ENCODE data around the gene CCNB2.
"Not testable (repeated sequence)": the region's sequence is repeated elsewhere in the genome, so short reads cannot be mapped to it uniquely, and the experiment has no call there.

CCNB2 gene

DNA sequence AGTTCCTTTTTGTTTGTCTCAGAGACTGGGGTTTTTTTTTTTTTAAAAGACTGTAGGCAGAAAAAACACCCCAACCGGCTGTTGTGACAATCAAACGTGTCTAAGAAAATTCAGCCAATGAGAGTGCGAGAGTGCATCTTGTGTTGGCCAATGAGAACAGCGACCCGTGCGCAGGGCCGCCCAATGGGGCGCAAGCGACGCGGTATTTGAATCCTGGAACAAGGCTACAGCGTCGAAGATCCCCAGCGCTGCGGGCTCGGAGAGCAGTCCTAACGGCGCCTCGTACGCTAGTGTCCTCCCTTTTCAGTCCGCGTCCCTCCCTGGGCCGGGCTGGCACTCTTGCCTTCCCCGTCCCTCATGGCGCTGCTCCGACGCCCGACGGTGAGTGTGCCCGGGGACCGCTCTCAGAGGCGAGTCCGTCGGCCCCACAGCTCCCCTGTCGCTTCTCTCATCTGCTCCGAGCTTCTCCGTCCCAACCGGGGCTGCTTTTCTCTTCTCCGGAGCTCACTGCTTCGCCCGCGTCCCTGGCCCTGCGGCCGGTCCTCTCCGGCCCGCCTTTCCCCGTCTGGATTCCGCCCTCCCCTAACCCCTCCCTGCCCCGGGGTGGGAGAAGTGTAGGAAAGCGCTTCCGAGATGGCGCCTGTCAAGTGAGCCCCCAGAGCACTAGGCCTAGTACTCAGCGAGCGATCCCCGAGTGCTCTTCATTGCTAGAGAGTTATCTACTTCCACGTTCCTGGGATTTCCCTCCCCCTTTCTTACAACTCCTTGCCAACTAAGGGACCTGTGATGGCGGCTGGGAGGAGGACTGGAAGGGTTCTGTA is at the start of gene CCNB2:
Gene CCNB2, plus strand, starts transcription at position 235 of the 821 bp plus-strand sequence. Its CDS starts 123 bp downstream, at position 358.
- peak; percentile 64 for DNase-seq

DNA sequence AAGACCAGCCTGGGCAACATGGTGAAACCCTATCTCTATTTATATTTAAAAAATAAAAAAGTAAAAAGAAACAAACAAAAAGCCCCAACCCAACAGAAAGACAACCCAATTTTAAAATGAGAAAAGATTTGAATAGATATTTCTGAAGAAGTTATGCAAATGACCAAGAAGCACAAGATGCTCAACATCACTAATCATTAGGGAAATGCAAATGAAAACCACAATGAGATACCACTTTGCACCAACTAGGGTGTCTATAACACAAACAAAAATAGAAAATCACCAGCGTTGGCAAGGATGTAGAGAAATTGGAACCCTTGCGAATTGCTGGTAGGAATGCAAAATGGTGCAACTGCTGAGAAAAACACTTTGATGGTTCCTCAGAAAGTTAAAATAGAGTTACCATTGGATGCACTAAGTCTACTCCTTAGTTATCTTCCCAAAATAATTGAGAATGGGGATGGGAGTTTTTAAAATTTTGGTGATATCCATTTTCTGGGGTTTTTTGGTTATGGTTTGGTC is 45.8 kb upstream of the CCNB2 start:
- DNase-seq = no peak

DNA sequence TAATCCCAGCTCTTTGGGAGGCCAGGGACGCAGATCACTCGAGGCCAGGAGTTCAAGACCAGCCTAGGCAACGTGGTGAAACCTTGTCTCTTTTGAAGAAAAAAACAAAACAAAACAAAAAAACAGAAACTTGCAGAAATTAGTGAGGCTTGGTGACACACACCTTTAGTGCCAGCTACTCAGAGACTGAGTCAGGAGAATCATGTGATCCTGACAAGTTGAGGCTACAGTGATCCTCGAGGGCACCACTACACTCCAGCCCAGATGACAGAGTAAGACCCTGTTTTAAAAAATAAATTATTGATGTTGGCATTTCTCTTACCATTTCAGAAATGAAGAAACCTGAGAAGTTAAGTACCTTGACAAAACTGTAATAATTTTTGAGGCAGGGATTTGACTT is 44.6 kb upstream of the CCNB2 start:
- DNase-seq = no peak

DNA sequence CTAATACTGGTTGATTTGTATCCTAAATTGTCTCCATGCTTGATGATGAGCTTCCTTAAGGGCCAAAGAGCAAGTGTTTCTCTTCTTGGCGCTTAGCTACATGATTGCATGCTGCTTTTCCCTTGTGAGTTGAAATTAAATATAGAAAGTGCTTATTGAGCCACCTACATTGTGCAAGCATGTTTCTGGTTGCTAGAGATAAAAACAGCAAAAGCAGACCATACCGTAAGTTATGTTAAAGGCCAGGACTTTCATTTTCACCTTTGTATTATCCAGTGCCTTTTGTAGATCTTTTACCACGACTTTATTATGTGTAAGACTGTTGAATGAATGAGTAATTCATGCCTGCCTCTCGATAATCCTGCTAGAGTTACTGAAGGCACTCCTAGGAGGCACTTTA is 41.9 kb upstream of the CCNB2 start:
- DNase-seq = peak; percentile 30

DNA sequence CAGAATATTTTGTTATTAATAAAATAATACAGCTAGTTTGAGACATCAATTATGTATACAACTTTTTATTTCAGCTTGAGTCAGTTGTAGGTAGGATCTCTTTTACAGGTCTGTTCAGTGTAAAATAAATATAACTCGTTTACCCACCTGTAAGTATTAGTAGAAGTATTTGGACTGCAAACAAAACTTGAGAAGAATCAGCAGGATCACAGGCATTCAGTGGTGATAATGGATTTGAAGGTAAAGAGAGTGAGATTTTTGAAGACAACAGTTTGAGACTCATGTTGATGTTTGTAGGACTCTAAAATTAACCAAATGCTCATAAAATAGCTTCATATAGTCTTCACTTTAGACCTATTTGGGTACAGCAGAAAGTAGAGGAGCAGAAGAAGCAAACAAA is 35.5 kb upstream of the CCNB2 start:
- no peak for DNase-seq

DNA sequence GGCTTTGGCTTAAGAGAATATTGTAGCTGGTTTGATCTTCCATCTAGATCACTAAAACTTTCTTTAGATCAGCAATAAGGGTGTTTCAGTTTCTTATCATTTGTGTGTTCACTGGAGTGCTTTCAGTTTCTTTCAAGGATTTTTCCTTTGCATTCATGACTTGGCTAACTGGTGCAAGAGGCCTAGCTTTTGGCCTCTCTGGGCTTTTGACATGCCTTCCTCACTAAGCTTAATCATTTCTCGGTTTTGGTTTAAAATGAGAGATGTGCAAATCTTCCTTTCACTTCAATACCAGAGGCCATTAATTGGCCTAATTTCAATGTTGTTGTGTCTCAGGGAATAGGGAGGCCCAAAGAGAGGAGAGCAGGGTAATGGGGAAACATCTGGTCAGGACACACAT is 30.3 kb upstream of the CCNB2 start:
- DNase-seq = no peak

DNA sequence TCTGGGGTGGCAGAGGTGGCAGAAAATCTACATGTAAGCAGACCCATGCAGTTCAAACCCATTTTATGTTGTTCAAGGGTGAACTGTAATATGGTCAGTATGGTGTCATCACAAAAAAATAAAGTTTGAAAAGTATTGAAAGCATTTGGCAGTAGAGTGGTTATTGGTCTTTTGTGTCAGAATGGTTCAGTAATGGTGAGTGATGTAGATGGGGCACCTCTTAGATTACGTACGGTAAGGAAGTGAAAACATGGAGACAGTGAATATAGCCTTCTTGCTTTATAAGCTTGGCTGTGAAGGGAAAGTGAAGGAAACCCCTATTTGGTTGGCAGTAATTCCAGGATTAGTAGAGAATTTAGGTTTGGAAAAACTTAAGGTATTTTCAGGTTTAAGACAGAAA is 17.2 kb upstream of the CCNB2 start:
- no peak for DNase-seq

DNA sequence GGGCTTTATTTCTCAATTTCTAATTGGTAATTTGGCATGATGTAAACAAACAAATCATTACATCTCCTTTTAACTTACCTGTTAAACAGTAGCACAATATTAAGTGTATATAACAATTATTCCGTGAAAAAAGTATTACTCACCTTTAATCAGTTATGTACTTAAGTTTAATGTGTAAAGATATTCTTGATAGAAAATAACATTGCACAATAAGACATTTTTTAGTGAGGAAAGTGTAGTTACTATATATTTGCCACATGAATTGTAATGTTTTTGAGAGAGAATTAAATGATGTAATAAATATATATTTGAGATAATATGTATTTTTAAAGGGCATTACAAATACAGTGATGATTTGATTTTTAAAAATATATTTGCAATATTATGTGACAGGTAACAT is 10.9 kb upstream of the CCNB2 start:
- DNase-seq = no peak

DNA sequence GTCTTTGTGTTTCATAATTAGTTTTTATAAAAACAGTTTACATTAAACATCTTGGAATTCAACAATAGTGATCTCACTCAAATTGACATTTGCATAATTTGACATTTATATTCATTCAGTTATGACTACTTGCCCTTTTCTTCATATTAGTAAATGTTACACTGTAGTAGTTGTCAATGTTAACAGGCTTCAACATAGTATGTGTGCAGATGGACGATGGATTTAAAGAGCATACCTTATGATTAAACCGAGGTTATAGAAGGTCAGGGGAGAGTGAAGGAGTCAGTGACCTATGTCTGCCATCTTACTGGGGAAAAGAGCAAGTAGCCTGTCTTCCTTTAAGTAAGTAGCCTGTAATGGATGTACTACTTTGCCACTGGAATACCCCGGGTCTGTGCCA is 8.5 kb upstream of the CCNB2 start:
- no peak for DNase-seq

DNA sequence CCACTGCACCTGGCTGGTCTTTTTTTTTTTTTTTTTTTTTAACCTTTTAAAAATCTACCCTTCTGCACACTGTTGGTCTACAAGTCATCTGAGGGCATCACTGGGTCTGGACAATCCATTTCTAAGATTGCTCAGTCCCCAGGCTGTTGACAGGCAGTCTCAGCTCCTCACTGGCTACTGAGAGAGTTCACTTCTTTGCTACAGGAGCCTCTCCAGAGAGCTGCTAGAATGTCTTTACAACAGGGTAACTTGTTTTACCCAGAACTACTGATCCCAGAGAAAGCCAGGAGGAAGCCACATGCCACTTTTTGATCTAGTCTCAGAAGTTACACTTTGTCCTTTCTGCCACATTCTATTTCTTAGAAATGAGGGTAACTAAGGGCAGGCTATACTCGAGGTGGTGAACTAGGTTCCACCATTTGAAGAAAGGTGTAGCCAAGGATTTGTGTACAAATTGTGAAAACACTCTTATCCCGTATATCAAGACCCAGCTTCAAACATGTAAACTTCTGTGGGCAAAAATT is 5.7 kb upstream of the CCNB2 start:
- DNase-seq = no peak

DNA sequence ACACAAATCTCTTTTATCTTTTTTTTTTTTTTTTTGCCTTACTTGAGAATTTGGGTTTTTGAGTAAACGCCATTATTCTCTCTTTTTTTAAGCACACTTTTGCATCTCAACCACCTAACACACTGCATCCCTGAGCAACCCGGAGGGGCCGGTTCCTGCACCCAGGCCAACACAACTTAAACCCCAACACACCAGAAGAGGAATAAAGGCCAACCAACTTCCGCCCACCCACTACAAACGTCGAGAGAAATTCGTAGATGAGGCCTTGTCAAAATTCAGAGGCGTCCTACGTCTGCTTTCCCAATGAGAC is 389 bp upstream of the CCNB2 start:
- no peak for DNase-seq

DNA sequence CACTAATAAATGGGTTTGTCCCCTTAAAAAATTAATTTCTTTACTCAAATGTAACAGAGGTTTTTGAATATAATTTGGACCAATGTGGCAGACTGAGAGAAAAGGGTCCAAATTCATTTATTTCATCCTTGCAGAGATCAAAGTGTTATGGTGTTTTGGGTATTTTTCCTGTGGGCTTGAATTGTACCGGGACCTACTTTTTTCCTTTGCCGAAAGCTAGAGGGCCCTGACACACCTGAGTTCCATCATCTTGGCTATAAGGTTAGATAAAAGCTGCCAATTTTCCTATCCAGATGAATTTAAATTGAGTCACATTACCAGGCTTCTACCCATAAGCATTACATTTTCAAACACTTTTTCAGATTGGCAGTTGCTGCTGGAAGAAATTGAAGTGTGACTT is 908 bp downstream of the CCNB2 start:
- DNase-seq = no peak

DNA sequence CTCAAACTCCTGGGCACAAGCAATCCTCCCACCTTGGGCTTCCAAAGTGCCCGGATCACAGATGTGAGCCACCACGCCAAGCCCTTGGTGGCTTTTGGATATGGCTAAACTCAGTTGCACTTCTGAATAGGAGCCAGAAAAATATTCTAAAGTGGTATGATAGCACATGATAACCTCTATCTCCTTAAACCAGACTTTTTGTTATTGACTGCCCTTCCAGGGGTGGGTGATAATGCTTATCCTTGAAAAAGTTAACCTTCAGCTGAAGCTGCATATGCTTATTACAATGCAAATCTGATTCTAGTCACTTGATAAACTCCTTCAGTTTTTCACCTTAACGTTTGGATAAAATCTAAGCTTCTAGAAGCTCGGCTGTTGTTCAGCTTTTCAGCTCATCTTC is 6.3 kb downstream of the CCNB2 start:
- no peak for DNase-seq

DNA sequence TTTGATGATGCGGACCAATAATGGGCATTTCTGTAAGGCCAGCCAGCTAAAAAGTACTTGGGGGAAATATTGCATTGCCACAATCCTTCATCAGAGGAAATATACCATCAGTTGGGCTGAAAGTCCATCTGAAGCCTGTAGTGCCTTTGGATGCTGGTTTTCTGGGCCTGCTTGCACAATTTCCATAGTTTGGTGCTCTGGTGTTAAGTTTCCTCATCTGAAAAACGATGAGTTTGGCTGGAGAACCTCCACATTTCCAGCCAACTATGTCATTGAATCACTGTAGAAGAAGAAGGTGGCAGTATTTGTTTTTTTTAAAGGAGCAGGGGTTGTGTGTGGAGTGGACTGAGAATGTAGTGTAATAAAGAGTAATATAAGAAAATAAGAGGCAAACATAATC is 10.1 kb downstream of the CCNB2 start:
- DNase-seq = no peak

DNA sequence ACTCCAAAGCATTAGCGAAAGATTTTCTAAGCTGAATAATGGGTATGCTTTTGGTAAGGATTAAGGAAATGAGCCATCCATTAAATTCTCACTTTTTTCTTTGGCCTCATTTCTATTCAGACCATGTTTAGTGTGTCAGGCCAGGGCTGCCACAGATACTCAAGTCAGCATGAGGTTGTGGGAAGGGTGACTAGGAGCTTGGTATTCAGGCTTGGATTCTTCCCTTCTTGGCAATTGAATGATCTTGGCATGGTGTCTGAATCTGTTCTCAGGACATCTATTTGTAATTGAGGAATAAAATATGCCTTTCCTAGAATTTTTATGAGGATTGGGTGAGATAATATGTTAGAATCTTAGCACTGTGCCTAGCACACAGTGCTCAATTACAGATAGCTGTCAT is 11.2 kb downstream of the CCNB2 start:
- DNase-seq = no peak

DNA sequence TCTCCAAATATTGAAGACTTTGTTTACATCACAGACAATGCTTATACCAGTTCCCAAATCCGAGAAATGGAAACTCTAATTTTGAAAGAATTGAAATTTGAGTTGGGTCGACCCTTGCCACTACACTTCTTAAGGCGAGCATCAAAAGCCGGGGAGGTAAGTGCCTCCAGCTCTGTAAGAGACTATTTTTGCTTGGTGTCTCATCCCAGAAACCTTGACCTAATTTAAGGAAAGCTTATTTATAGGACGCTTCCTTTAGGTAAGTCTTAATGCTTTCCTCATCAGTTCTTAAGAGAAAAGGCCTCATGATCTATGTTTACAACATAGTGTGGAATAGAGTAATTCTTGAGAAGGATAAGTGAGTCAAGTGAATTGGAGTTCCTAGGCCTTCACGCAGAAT is 11.8 kb downstream of the CCNB2 start:
- no peak for DNase-seq

DNA sequence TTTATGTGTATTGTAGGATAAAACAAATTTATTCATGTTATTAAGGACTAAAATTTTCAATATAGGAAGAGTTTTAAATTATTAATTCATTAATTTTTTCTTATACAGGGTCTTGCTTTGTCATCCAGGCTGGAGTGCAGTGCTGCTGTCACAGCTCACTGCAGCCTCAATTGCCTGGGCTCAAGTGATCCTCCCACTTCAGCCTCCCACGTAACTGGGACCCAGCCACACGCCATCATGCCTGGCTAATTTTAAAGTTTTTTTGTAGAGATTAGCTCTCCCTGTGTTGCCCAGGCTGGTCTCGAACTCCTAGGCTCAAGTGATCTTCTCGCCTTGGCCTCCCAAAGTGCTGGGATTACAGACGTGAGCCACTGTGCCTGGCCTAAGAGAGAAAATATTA is 14.7 kb downstream of the CCNB2 start:
- no peak for DNase-seq

DNA sequence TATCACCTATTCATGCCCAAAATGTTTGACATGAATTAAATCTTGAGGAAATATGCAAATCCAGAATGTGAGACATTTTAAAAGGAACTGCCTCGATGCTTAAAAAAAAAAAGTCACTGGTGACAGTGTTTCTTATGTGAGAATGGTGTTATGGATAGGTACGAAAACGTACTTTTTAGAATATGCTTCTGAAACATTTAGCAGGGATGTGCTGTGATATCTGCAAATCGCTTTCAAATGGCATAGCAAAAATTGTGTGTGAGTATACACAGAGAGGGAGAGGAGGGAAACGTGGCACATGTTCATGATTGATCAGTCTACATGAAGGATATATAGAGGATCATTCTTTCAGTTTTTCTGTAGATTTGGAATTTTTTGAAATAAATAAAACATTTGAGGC is 16.0 kb downstream of the CCNB2 start:
- no peak for DNase-seq

DNA sequence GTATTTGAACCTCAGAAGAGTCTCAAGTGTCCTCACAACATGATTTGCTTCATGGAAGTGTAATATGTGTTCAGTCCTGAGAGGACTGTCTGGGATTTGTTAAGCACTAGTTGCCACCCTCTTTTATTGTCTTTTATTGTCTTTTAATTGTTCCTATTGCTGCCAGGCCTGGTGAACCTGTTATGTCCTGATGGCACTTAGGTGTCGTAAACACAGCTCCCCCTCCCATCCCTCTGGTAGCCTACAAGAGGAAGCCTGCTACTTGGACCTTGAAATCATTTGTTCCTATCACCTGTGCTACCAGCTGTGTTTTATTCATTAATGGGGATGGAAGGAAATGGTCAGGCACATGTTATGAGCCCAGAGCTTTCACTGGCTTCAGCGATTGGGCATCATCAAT is 19.3 kb downstream of the CCNB2 start:
- DNase-seq = no peak

DNA sequence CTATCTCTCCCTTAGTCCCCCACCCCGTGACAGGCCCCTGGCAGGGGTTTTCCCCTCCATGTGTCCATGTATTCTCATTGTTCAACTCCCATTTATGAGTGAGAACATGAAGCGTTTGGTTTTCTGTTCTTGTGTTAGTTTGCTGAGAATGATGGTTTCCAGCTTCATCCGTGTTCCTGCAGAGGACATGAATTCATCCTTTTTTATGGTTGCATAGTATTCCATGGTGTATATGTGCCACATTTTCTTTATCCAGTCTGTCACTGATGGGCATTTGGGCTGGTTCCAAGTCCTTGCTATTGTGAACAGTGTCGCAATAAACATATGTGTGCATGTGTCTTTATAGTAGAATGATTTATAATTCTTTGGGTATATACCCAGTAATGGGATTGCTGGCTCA is 20.7 kb downstream of the CCNB2 start:
- DNase-seq = not testable (repeated sequence)

DNA sequence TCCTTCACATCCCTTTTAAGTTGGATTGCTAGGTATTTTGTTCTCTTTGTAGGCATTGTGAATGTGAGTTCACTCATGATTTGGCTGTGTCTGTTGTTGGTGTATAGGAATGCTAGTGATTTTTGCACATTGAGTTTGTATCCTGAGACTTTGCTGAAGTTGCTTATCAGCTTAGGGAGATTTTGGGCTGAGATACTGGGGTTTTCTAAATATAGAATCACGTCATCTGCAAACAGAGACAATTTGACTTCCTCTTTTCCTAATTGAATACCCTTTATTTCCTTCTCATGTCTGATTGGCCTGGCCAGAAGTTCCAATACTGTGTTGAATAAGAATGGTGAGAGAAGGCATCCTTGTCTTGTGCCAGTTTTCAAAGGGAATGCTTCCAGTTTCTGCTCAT is 22.3 kb downstream of the CCNB2 start:
- DNase-seq = not testable (repeated sequence)

DNA sequence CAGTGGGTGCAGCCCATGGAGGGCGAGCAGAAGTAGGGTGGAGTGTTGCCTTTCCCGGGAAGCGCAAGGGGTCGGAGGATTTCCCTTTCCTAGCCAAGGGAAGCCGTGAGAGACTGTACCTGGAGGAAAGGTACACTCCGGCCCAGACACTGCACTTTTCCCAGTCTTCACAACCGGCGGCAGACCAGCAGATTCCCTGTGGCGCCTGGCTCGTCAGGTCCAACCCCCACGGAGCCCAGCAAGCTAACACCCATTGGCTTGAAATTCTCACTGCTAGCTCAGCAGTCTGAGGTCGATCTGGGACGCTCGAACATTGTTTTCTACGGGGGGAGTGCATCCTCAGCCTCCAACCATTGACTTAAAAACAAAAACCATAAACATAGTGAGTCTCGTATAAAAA is 26.5 kb downstream of the CCNB2 start:
- DNase-seq = no peak

DNA sequence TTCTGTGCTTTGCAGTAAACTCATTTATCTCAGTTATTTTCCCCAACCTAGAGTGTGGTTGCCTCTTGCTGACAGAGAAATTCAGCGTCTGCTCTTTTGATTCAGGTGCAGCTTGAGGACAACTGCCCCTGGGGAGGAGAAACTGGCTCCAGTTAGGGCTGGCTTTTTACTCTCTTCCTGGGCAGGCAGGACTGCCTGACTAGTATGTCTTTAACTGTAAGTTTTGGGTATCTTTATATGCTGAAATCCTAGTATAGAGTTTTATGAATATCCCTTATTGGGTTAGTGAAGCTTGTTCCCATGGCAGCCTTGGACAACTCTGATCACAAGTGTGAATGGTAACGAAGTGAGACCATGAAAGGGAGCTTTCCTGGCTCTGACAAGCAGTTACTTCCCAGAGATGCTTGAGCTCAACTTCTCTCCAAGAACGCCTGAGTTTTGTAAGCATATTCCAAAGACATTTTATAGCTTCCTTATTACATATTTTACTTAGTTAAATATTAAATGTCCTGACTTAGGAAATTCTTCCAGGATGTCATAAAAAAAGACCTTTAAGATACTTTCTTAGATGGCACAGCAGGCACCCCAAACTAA is 27.1 kb downstream of the CCNB2 start:
- no peak for DNase-seq

DNA sequence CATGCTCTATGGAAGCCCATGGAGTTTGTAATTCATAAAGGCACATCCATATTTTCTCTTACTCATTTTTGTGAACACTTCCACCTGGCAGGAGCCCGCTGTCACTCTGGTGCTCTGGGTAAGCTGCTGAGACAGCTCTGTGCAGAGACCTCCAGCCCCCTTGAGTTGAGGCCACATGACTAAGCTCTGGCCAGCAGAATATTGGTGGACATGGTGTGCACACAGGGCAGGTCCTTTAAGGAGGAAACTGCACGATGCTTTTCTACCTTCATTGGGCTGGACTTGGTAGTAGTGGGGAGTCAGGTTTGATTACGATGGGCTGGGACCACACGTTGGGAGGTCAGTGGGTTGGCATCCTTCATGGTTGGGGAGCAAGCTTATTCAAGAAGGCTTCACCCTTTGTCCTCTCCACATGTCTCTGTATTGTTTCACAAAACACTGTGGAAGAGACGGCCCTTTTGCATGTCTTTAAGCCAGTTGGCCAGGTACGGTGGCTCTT is 29.0 kb downstream of the CCNB2 start:
- DNase-seq = no peak

Data from GF-D8 (cell line).